Heart left ventricle (tissue), 16 donors: ENCODE measurements around the gene TBC1D1. TPM values are rescaled to one million over a fixed set of nuclear protein-coding genes. Genes with fewer than 3 reads are reported as not detected.

Experiments used
- ATAC-seq, 4 donors: fragments of 200-7000 bp; cut with Tn5 transposase; one replicate each; pipeline ENCODE4 v1.9.1; 2020 to 2022; ENCODE audit warnings: moderate library complexity in 4 of 4, mild to moderate bottlenecking in 3 of 4, moderate number of reproducible peaks in 1 of 4
- DNase-seq, 5 donors: peaks; one replicate each; pipeline ENCODE4 v3.0.0-alpha.2; 2020
- H3K27ac ChIP-seq, 12 donors: fragments of 200-600 bp; sonication (generic) in 4 of 12; one replicate each; pipeline versions ENCODE4 v1.5.0 to v1.8.0; 2016 to 2022; ENCODE audit warnings: mild to moderate bottlenecking in 2 of 12
- H3K27me3 ChIP-seq, 9 donors: fragments of 200-600 bp; sonication (generic) in 2 of 9; one replicate each; pipeline versions ENCODE4 v1.5.1 to v1.8.0; 2016 to 2022; ENCODE audit warnings: mild to moderate bottlenecking in 3 of 9
- H3K36me3 ChIP-seq, 9 donors: fragments of 200-600 bp; sonication (generic) in 2 of 9; one replicate each; pipeline versions ENCODE4 v1.5.0 to v1.8.0; 2018 to 2022; ENCODE audit warnings: mild to moderate bottlenecking in 2 of 9
- H3K4me1 ChIP-seq, 12 donors: fragments of 200-600 bp; sonication (generic) in 4 of 12; one replicate each; pipeline versions ENCODE4 v1.5.0 to v1.8.0; 2016 to 2022; ENCODE audit warnings: mild to moderate bottlenecking in 3 of 12
- H3K4me3 ChIP-seq, 12 donors: fragments of 200-600 bp; sonication (generic) in 4 of 12; one replicate each; pipeline versions ENCODE4 v1.5.0 to v1.8.0; 2017 to 2022; ENCODE audit warnings: mild to moderate bottlenecking in 9 of 12, moderate library complexity in 4 of 12
- H3K9me3 ChIP-seq, 12 donors: fragments of 200-600 bp; sonication (generic) in 4 of 12; one replicate each; pipeline versions ENCODE4 v1.5.0 to v1.8.0; 2016 to 2022; ENCODE audit warnings: mild to moderate bottlenecking in 1 of 12
- CTCF ChIP-seq, 12 donors: fragments of 200-600 bp; sonication (generic) in 4 of 12; IDR thresholded peaks; one replicate each; pipeline versions ENCODE4 v1.5.0 to v1.8.0; 2018 to 2022; ENCODE audit warnings: antibody characterized with exemption in 12 of 12, mild to moderate bottlenecking in 5 of 12
- POLR2A ChIP-seq, 2 donors: fragments of 450-650 bp; IDR thresholded peaks; one replicate each; pipeline ENCODE4 v1.6.1; 2017; ENCODE audit warnings: antibody characterized with exemption in 2 of 2, mild to moderate bottlenecking in 2 of 2, moderate library complexity in 2 of 2
- WGBS, 4 donors: extraction: QIAGEN DNeasy Blood & Tissue Kit in 2 of 4; methylation state at CpG; one replicate each; pipeline versions ENCODE4 v1.1.5 to v1.1.7; 2013 to 2018; 5-methylcytosine and 5-hydroxymethylcytosine counted together
- intact Hi-C, 10 donors: fragments of 100-400 bp; cut with DNase I; formaldehyde crosslinking; loops; one replicate each; pipeline versions ENCODE4 v1.11.1 to v1.14.2; 2022
- long read RNA-seq, 3 donors: library from polyadenylated mRNA; unstranded; transcript quantifications; one replicate each; pipeline ENCODE4 v2.0.0, GENCODE V29; 2020 to 2021
- polyA plus RNA-seq, 2 donors: library from polyadenylated mRNA; stranded (reverse); fragments of 200-250 nt; gene quantifications; one replicate each; pipeline ENCODE4 v1.2.3, GENCODE V29; 2013
- total RNA-seq, 9 donors: library from RNA; depleted of rRNA in 2 of 9; stranded (reverse); fragments of >200 nt in 2 of 9; fragmentation: NEBNext Ultra II Directional in 3 of 9; extraction: Animal tissue kit (Norgen Biotek cat#: 25700) in 3 of 9; gene quantifications; one replicate each; pipeline versions ENCODE4 v1.1.0 to v1.2.4, GENCODE V29; 2016 to 2023
- donor health status: ischemic (EF 13 %, LVEDD 7.1; RV severe dilation, severe dysfunction).
- donor health status: healthy with polysubstance abuse.
- donor health status: DM: no; HTN: yes; CAD: no.
- donor health status: DM: no; HTN: no; CAD: no.
- donor health status: ischemic (EF 25% LVEDD 6.9; RV normal size, moderate dysfunction).
- donor health status: ischemic (EF 25% LVEDD 5.7; RV mildly dilated, moderate dysfunction).
- donor health status: healthy.
- donor health status: DM: yes; HTN: yes; CAD: no.
- donor health status: ischemic (EF 35%, LVEDD 5.7; RV mildly dilated, moderate dysfunction).
- donor health status: nonischemic (EF 11% LVEDD 7.7; RV severe dilation, severe dysfunction).
- donor health status: DM: yes; HTN: yes; CAD: no.
- donor health status: PGD.
- donor health status: ischemic (EF 29% LVEDD 5.4; RV normal size, mild dysfunction).
- donor health status: nonischemic (EF 23%, LVEDD 6.1; RV moderate dilation, normal function).

Gene TBC1D1
- total RNA-seq (100 to 1,000 TPM in 6 of 9 donors, 10 to 100 TPM in 3; 81.7 to 269 (median 140) TPM), polyA plus RNA-seq (100 to 1,000 TPM in 1 of 2 donors, 10 to 100 TPM in 1; 92.3 to 184 TPM)
- long read RNA-seq, donor 1, partial matches to known transcripts = 53 of 118 reads
- long read RNA-seq, donor 1, other reads (novel, unspliced or antisense) = 61 of 118 reads
- long read RNA-seq, donor 2, partial matches to known transcripts = 134 of 200 reads
- long read RNA-seq, donor 2, other reads (novel, unspliced or antisense) = 60 of 200 reads
- long read RNA-seq, donor 3, full-length matches to known transcripts = 4 of 173 reads
- long read RNA-seq, donor 3, partial matches to known transcripts = 65 of 173 reads
- long read RNA-seq, donor 3, other reads (novel, unspliced or antisense) = 104 of 173 reads

GRCh38 chr4:37890801-37891259 lies at the start of gene TBC1D1:
Gene TBC1D1 (plus strand): TSS chr4:37891084. CDS start chr4:37902096, 11,012 bp downstream.
- Histone ChIP-seq H3K27ac (peak within 1 kb of the TSS; percentile 88 to 96 (median 94)), H3K4me1 (peaks cover 0 to 37% (median 9%) of the 10 kb centered on the region in 12 donors), H3K36me3 (no peaks in the 10 kb centered on the region), H3K9me3 (no peaks in the 10 kb centered on the region), H3K27me3 (no peaks in the 10 kb centered on the region), H3K4me3 (peak within 1 kb of the TSS; percentile 79 to 99 (median 93))
- intact Hi-C loops = loop anchor here in 9 of 10 donors (1.0 to 10.0 kb wide), 18 partner anchors 64 to 206 kb away; partner anchors contain the start of genes PGM2 (in 4 of the 9) and RELL1 (in 1 of the 9)
- DNase-seq = peak; percentile 76 to 88 (median 81)
- ATAC-seq = peak; percentile 32 to 72 (median 61)
- TF ChIP-seq CTCF (IDR thresholded peaks at IDR 0.05) (no peak), POLR2A (IDR thresholded peaks at IDR 0.05) (no peak)
- WGBS, 4 donors = 0 to 1% (median 0%) methylated on average over 6 to 43 of the region's 43 CpGs

- Histone ChIP-seq H3K9me3 (no peaks in the 10 kb centered on the region), H3K27ac (no peak overlapping the region), H3K4me1 (peaks cover 0 to 8% (median 0%) of the 10 kb centered on the region in 12 donors), H3K36me3 (peaks cover 0 to 99% (median 85%) of the 10 kb centered on the region in 9 donors), H3K4me3 (no peak overlapping the region), H3K27me3 (no peaks in the 10 kb centered on the region)
- intact Hi-C loops = no loop called here
- DNase-seq (no peak), ATAC-seq (no peak)
- TF ChIP-seq CTCF (IDR thresholded peaks at IDR 0.05) (no peak), POLR2A (IDR thresholded peaks at IDR 0.05) (no peak)
- 95 to 98% (median 96%) methylated on average over 5 of the region's 5 CpGs for WGBS, 4 donors
These were observed 46.7 kb upstream of the TBC1D1 start for GRCh38 chr4:37844204-37844603.

GRCh38 chr4:37845201-37845600 lies 45.7 kb upstream of the TBC1D1 start:
- Histone ChIP-seq H3K27ac (no peak overlapping the region), H3K27me3 (no peaks in the 10 kb centered on the region), H3K4me3 (no peak overlapping the region), H3K36me3 (peaks cover 0 to 99% (median 85%) of the 10 kb centered on the region in 9 donors), H3K9me3 (no peaks in the 10 kb centered on the region), H3K4me1 (peaks cover 0 to 8% (median 0%) of the 10 kb centered on the region in 12 donors)
- no peak for ATAC-seq
- intact Hi-C loops = no loop called here
- TF ChIP-seq CTCF (IDR thresholded peaks at IDR 0.05) (no peak), POLR2A (IDR thresholded peaks at IDR 0.05) (no peak)
- 93 to 97% (median 95%) methylated on average over 4 of the region's 4 CpGs for WGBS, 4 donors
- DNase-seq = no peak

- H3K36me3 ChIP-seq = peaks cover 0 to 100% (median 83%) of the 10 kb centered on the region in 9 donors
- H3K4me3 ChIP-seq = no peak overlapping the region
- TF ChIP-seq CTCF (IDR thresholded peaks at IDR 0.05) (no peak), POLR2A (IDR thresholded peaks at IDR 0.05) (no peak)
These were observed 43.5 kb upstream of the TBC1D1 start for GRCh38 chr4:37847311-37847884.

More at GRCh38 chr4:37847311-37847884, 43.5 kb upstream of the TBC1D1 start:
- ATAC-seq (no peak), DNase-seq (no peak)
- H3K4me1 ChIP-seq = peaks cover 0 to 11% (median 0%) of the 10 kb centered on the region in 12 donors
- no peaks in the 10 kb centered on the region for H3K9me3 ChIP-seq
- no peak overlapping the region for H3K27ac ChIP-seq
- 72 to 83% (median 73%) methylated on average over 5 of the region's 5 CpGs for WGBS, 4 donors
- no peaks in the 10 kb centered on the region for H3K27me3 ChIP-seq
- intact Hi-C loops = no loop called here
